ENCODE data around the gene KBTBD6.
"Not testable (repeated sequence)": the region's sequence is repeated elsewhere in the genome, so short reads cannot be mapped to it uniquely, and the experiment has no call there.

KBTBD6 gene
- 18.0 to 18.1 reads per million in 2 donors for total RNA-seq

DNA sequence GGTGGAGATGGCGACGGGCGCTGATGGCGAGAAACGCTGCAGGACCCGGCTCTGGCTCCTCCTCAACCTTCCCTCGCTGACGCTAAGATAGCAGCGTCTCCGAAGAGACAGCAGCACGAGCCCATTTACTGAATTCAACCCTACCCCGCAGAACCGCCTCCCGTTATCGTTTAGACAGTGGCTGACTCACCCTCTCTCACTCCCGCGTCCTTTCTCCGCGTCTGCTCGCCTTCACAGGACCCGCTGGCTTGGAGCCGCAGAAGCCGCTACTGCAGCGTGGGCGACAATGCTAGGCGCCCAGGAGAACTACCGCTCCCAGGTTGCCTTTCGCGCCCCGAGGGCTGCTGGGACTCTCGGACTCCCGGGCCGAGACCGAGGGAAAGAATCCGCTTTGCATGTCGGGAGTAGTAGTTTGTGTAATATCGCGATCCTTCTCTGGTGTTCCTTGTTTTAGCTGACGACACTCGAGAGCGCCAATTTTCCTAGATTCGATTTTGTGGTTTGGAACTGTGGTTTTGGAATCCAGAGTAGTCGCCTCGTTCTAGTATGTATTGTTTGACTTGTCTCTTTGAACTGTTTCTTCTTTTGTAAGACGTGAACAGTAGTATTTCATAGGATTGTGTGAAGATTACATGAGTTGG lies at the start of gene KBTBD6:
Gene KBTBD6, minus strand, starts transcription at position 291 of the 641 bp plus-strand sequence. CDS start 291 bp downstream, outside the sequence.
- DNase-seq = peak; percentile 78 to 97 (median 88)

DNA sequence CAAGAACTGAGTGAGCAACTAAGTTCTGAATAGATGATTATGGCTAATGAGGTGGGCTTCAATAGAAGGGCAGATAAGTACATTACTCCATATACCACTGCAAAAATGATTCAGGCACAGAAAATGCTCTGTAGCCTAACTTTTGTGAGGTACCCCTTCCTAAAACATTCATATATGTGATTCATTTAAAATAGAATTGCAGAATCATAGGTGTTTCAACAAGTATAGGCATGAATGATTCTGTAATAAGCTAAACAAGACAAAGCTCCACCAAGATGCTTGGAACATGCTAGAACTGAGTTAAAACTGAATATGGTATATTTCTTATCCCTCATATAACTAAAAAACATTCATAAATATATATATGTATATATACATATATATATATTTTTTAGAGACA lies 49.6 kb upstream of the KBTBD6 start:
- no peak for DNase-seq

- DNase-seq = no peak
These were observed 47.1 kb upstream of the KBTBD6 start for GRCh38 chr13:41179593-41180250.

- peak in 1 of 5 experiments; percentile 21 for DNase-seq
These were observed 45.4 kb upstream of the KBTBD6 start for GRCh38 chr13:41178040-41178439.

GRCh38 chr13:41177616-41178015 lies 45.0 kb upstream of the KBTBD6 start:
- no peak for DNase-seq

GRCh38 chr13:41175576-41175975 lies 43.0 kb upstream of the KBTBD6 start:
- not testable (repeated sequence) for DNase-seq

DNA sequence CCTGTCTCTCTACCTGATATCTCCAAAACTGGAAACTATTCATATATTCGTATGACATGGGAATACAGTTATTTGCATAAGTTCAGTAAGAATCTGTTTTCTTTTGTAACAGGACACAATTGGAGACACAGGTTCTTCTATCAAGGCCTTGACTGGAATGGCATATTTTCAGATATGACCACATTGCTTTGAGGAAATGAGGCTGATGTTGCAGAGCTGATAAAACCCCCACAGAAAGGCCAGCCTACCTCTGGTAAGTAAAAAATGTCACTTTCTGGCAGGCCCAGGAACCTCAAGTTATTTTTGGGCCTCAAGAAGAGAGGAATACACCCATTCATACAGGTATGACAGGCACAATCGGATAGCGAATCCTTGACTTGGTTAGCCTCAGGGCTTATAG lies 29.5 kb upstream of the KBTBD6 start:
- no peak for DNase-seq

DNA sequence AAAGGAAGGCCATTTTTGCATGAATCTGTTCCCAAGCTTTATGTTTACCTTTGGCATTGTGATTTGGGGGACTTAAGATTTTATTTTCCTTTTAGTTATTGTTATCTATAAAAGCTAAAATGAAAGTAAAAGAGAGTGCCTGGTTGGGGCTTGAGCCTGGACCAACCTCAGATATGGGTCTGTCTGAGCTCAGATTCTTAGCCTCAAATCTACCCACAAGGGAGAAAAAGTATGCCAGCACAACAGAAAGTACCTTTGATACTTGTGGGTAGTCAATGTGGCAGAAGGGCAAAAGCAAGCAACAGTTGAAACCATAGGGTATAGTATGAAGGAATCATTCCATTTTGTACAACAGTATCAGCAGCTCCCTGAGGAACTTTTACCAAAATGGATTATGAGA lies 26.6 kb upstream of the KBTBD6 start:
- DNase-seq = peak in 1 of 5 experiments; percentile 67

DNA sequence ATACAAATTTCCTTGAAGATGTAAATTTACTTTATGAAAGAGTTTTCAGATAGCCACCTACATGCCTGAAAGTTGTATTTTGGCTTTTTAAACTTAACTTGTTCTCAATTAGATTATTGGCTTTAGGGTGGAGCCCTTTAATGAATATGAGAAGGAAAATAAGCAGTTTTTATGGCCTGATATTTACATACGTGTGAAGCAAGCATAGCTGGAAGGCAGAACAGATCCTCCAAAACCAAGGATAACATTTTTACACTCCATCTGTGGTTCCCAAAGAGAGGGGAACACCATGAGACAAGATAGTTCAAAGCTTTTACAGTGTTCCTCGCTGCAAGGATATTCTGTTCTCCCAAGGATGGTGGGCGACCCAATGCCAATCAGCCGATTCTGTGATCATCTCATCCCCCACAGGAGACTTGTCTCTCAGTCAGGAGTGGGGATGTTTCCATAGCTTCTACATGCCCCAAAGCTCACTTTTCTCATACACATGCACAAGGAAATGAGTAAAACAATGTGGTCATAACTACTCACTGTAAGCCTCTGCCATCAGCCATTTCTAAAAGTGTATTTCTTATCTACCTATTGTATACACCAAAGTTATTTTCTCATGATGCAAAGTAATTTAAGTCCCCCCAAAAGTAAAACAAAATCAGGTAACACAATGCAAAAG lies 24.6 kb upstream of the KBTBD6 start:
- DNase-seq = no peak

GRCh38 chr13:41156620-41157019 lies 24.0 kb upstream of the KBTBD6 start:
- no peak for DNase-seq

- DNase-seq = no peak
These were observed 21.4 kb upstream of the KBTBD6 start for GRCh38 chr13:41154042-41154441.

DNA sequence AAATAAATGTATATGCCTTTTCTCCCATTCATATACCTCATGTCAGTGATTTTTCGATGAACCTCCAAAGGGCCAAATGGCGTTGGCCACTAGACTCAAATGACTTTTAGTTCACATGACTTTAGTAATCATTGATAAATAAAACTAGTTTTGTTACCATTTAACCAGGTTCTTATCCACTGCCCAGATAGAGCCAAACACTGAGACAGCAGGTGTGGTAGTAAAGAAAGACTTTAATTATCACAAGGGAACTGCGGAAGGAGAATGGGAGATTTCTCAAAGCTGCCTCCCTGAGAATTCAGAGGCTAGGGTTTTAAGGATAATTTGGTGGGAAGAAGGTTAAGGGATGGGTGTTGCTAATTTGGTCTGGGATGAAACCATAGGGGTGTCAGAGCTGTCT lies 19.4 kb upstream of the KBTBD6 start:
- DNase-seq = no peak

DNA sequence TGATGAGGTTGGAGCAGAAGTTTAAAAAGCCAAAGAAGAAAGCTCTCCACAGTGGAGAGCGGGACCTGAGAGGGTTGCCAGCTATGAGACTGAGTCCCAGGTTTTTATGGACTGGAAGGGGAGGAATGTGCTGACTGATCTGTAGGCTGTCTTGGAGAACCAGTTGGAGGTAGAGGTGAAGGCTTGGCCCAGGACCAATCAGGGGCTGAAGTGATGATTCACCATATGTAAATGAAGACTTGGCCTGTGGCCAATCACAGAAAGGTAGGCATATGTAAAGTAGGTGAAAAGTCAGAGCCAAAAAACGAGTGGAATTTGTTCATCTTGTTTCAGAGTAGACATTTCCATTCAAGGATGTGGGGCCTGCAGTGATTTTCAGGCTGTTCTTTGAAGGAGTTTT lies 17.5 kb upstream of the KBTBD6 start:
- DNase-seq = no peak

GRCh38 chr13:41148419-41149283 lies 16.0 kb upstream of the KBTBD6 start:
- no peak for DNase-seq

- DNase-seq = no peak
These were observed 12.7 kb upstream of the KBTBD6 start for GRCh38 chr13:41145136-41145908.

GRCh38 chr13:41144576-41144975 lies 12.0 kb upstream of the KBTBD6 start:
- no peak for DNase-seq

GRCh38 chr13:41139296-41139966 lies 6.8 kb upstream of the KBTBD6 start:
- no peak for DNase-seq

GRCh38 chr13:41137951-41138350 lies 5.3 kb upstream of the KBTBD6 start:
- no peak for DNase-seq

DNA sequence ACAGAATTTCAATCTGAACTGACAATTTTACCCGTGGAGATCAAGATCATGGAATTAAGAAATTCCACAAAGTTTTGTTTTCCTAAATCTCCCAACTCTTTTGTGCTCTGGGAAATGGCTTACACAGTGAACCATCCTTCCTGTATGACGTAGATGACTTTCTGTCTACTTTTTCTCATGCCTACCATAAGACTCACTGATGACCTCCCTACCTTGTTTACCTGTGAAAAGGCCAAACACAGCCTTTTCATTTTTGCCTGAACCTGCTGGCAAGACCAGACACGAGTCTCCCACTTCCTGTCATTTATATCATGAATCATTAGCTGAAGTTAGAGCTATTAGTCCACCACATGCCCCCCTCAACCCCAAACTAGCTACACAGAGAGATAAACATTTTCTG lies 4.6 kb upstream of the KBTBD6 start:
- DNase-seq = no peak

DNA sequence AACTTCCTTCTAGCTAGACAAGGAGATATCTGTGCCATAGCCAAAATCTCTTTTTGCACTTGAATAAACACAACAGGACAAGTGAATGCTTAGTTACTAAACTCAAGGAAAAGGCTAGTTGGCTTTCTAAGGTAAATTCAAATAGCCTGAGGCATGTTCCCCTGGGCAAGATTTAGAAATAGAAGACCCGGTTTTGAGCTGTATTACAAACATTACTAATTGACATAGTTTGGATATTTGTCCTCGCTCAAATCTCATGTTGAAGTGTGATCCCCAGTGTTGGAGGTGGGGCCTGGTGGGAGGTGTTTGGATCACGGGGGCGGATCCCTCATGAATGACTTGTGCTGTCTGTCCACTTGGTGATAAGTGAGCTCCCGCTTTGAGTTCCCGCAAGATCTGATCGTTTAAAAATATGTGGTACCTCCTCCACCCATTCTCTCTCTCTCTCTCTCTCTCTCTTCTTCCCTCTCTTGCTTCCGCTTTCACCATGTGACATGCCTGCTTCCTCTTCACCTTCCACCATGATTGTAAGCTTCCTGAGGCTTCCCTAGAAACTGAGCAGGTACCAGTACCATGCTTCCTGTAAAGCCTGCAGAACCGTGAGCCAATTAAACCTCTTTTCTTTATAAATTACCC lies 3.9 kb upstream of the KBTBD6 start:
- DNase-seq = no peak

DNA sequence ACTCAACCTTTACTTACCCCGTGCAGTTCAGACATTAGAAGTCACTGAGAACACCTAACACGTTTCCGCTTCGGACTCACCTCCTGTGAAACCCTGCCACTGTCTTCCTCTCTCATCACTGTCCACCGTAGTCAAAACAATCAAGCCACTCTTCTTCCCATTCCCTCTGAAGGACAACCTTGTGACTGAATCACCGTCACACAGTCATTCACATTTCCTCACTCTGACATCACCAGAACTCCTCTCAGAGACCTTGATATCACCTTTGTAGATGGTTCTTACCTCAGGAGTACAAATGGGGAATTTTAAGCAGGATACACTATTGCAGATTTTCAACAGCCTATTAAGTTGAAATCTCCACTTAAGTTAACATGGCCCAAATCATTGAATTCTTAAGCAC lies 1.3 kb upstream of the KBTBD6 start:
- no peak for DNase-seq
